ENCODE results near the gene DMC1. TPM values are rescaled to one million over a fixed set of nuclear protein-coding genes. Genes with fewer than 3 reads are reported as not detected.
A peak's percentile ranks its signal among the peaks of the same experiment; 100 is the strongest.

DMC1 gene
- total RNA-seq, 2 donors from 2014 or later = 0.78 TPM; not detected in 1

GRCh38 chr22:38494939-38495338, 75.0 kb downstream of the DMC1 start:
- no peak for DNase-seq
- intact Hi-C loops (cut with DNase I) = no loop called here
- Histone ChIP-seq H3K9me3 (no peaks in the 10 kb centered on the region), H3K4me1 (peaks cover 24% of the 10 kb centered on the region), H3K27me3 (no peaks in the 10 kb centered on the region), H3K4me3 (no peak overlapping the region), H3K27ac (no peak overlapping the region), H3K36me3 (replicated peaks in 1 of 2; ENCODE audit: insufficient read depth in 1 of 2, low read depth in 2 of 2) (peaks cover 40 to 70% of the 10 kb centered on the region in 2 donors)
- whole genome bisulfite sequencing, 2 donors = 82 to 91% methylated on average over 12 of the region's 12 CpGs
- no peak for TF ChIP-seq CTCF (IDR thresholded peaks at IDR 0.05)
- no peak for TF ChIP-seq POLR2A (IDR thresholded peaks at IDR 0.05)
- no peak for ATAC-seq

- Histone ChIP-seq H3K36me3 (replicated peaks in 1 of 2; ENCODE audit: insufficient read depth in 1 of 2, low read depth in 2 of 2) (peaks cover 40 to 72% of the 10 kb centered on the region in 2 donors), H3K4me1 (peaks cover 20% of the 10 kb centered on the region)
- DNase-seq = no peak
Measured at GRCh38 chr22:38494498-38494897, 75.5 kb downstream of the DMC1 start.

GRCh38 chr22:38491707-38492348, 78.2 kb downstream of the DMC1 start:
- Histone ChIP-seq H3K36me3 (replicated peaks in 1 of 2; ENCODE audit: insufficient read depth in 1 of 2, low read depth in 2 of 2) (peaks cover 34 to 68% of the 10 kb centered on the region in 2 donors), H3K4me3 (no peak overlapping the region), H3K9me3 (no peaks in the 10 kb centered on the region), H3K4me1 (peaks cover 18% of the 10 kb centered on the region), H3K27ac (peak overlapping the region in 3 of 4 donors; percentile 24 to 71 (median 36)), H3K27me3 (no peaks in the 10 kb centered on the region)
- intact Hi-C loops (cut with DNase I) = no loop called here
- TF ChIP-seq POLR2A (IDR thresholded peaks at IDR 0.05) = no peak
- no peak for TF ChIP-seq CTCF (IDR thresholded peaks at IDR 0.05)
- ATAC-seq = no peak
- WGBS, 2 donors = 49 to 55% methylated on average over 5 of the region's 5 CpGs
- no peak for DNase-seq

More at GRCh38 chr22:38494498-38494897, 75.5 kb downstream of the DMC1 start:
- intact Hi-C loops (cut with DNase I) = no loop called here
- TF ChIP-seq POLR2A (IDR thresholded peaks at IDR 0.05) = no peak
- no peak for TF ChIP-seq CTCF (IDR thresholded peaks at IDR 0.05)
- Histone ChIP-seq H3K4me3 (no peak overlapping the region), H3K27ac (no peak overlapping the region), H3K9me3 (no peaks in the 10 kb centered on the region), H3K27me3 (no peaks in the 10 kb centered on the region)
- 31 to 58% methylated on average over 2 of the region's 2 CpGs for WGBS, 2 donors
- no peak for ATAC-seq

- 14 to 40% methylated on average over 1 of the region's 1 CpG for WGBS, 2 donors
- no peak overlapping the region for H3K4me3 ChIP-seq
- H3K9me3 ChIP-seq = no peaks in the 10 kb centered on the region
- intact Hi-C loops (cut with DNase I) = no loop called here
- H3K4me1 ChIP-seq = peaks cover 13% of the 10 kb centered on the region
- peak; percentile 81 to 87 (median 84) for DNase-seq
- H3K27me3 ChIP-seq = no peaks in the 10 kb centered on the region
- H3K36me3 ChIP-seq (replicated peaks in 1 of 2; ENCODE audit: insufficient read depth in 1 of 2, low read depth in 2 of 2) = peaks cover 36 to 69% of the 10 kb centered on the region in 2 donors
- peak overlapping the region; percentile 8 to 71 (median 56) for H3K27ac ChIP-seq
- TF ChIP-seq POLR2A (IDR thresholded peaks at IDR 0.05) = no peak
- TF ChIP-seq CTCF (IDR thresholded peaks at IDR 0.05) = no peak
- ATAC-seq = peak; percentile 94
Measured at GRCh38 chr22:38490915-38491314, 79.1 kb downstream of the DMC1 start.

- no peak for ATAC-seq
- intact Hi-C loops (cut with DNase I) = no loop called here
- TF ChIP-seq CTCF (IDR thresholded peaks at IDR 0.05) (no peak), POLR2A (IDR thresholded peaks at IDR 0.05) (no peak)
- Histone ChIP-seq H3K27ac (peak overlapping the region; percentile 8 to 71 (median 56)), H3K36me3 (replicated peaks in 1 of 2; ENCODE audit: insufficient read depth in 1 of 2, low read depth in 2 of 2) (peaks cover 36 to 69% of the 10 kb centered on the region in 2 donors), H3K4me3 (no peak overlapping the region), H3K27me3 (no peaks in the 10 kb centered on the region), H3K9me3 (no peaks in the 10 kb centered on the region), H3K4me1 (peaks cover 13% of the 10 kb centered on the region)
- 63 to 77% methylated on average over 2 of the region's 2 CpGs for WGBS, 2 donors
- DNase-seq = no peak
Measured at GRCh38 chr22:38490475-38490874, 79.5 kb downstream of the DMC1 start.
